Activated CD8-positive, alpha-beta T cell treated with anti-CD3 and anti-CD28 coated beads for 36 hours (primary cell): ENCODE results near the gene DLG2. TPM values are rescaled to one million over a fixed set of nuclear protein-coding genes. Genes with fewer than 3 reads are reported as not detected.
"Not testable (repeated sequence)": the region's sequence is repeated elsewhere in the genome, so short reads cannot be mapped to it uniquely, and the experiment has no call there.

Source experiments
- ATAC-seq: fragments of 200-7000 bp; cut with Tn5 transposase; one replicate; pipeline ENCODE4 v1.10.0; 2021; ENCODE audit warnings: mild to moderate bottlenecking, moderate library complexity
- CTCF ChIA-PET: fragments of 350-600 bp; sonication (Branson Sonifier 250); formaldehyde crosslinking; loops from one replicate; lab custom pipeline; 2021; ENCODE audit warnings: antibody characterized with exemption; lab: Charles Lee
- POLR2A ChIA-PET: fragments of 350-600 bp; sonication (Branson Sonifier 250); formaldehyde crosslinking; loops from one replicate; lab custom pipeline; 2021; ENCODE audit warnings: antibody characterized with exemption; lab: Charles Lee
- DNase-seq: peaks from one replicate; pipeline ENCODE4 v3.0.0-alpha.2; 2020
- H3K27ac Mint-ChIP-seq: one replicate; pipeline ENCODE4 v1.8.0; 2021; ENCODE audit warnings: mild to moderate bottlenecking, mixed read lengths
- H3K27me3 Mint-ChIP-seq: one replicate; pipeline ENCODE4 v1.8.0; 2021; ENCODE audit warnings: mixed read lengths
- H3K36me3 Mint-ChIP-seq: one replicate; pipeline ENCODE4 v1.8.0; 2021; ENCODE audit warnings: low read depth, mixed read lengths
- H3K4me1 Mint-ChIP-seq: one replicate; pipeline ENCODE4 v1.8.0; 2021; ENCODE audit warnings: low read depth, mixed read lengths
- H3K4me3 Mint-ChIP-seq: one replicate; pipeline ENCODE4 v1.8.0; 2021; ENCODE audit warnings: mild to moderate bottlenecking, moderate library complexity, mixed read lengths
- H3K9me3 Mint-ChIP-seq: one replicate; pipeline ENCODE4 v1.8.0; 2021; ENCODE audit warnings: mixed read lengths
- intact Hi-C: fragments of 100-400 bp; cut with micrococcal nuclease; formaldehyde crosslinking; loops from one replicate; pipeline ENCODE4 v1.10.0; 2022
- total RNA-seq, 2 experiments: library from RNA; stranded (reverse); gene quantifications; one replicate each; pipeline ENCODE4 v1.2.3, GENCODE V29; 2021
- TF ChIP-seq, protein P1 (sequence below): fragments of 200-600 bp; IDR thresholded peaks from one replicate; pipeline ENCODE4 v1.8.0; 2022; ENCODE audit warnings: antibody characterized with exemption, mild to moderate bottlenecking

Gene DLG2
- total RNA-seq, 2 experiments from 2014 or later: 2.2 to 2.6 TPM

DNA sequence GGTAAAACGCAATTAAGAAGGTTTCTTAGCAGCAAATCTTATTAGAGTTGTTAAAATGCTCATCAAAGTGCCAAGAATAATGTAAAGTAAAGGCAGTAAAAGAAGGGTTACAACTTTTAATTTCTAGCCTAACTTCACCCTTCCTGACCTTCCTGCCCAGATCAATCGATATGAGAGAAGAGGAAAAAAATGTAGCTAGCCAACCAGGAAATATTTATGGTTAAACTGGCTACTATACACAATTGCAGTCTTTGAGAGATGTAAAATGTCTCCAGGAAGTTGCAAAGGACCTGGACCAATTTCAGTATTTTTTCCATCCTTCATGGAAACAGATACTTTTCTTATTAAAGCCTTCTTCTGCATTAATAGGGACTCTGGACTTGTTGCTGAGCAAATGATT, 2199.2 kb downstream of the DLG2 start:
- POLR2A ChIA-PET: no interaction called here
- ATAC-seq (no peak), DNase-seq (no peak)
- H3K36me3 Mint-ChIP-seq: no peaks in the 10 kb centered on the region
- no peak overlapping the region for H3K4me3 Mint-ChIP-seq
- CTCF ChIA-PET: no interaction called here
- no peak overlapping the region for H3K27ac Mint-ChIP-seq
- TF ChIP-seq, protein P1, sequence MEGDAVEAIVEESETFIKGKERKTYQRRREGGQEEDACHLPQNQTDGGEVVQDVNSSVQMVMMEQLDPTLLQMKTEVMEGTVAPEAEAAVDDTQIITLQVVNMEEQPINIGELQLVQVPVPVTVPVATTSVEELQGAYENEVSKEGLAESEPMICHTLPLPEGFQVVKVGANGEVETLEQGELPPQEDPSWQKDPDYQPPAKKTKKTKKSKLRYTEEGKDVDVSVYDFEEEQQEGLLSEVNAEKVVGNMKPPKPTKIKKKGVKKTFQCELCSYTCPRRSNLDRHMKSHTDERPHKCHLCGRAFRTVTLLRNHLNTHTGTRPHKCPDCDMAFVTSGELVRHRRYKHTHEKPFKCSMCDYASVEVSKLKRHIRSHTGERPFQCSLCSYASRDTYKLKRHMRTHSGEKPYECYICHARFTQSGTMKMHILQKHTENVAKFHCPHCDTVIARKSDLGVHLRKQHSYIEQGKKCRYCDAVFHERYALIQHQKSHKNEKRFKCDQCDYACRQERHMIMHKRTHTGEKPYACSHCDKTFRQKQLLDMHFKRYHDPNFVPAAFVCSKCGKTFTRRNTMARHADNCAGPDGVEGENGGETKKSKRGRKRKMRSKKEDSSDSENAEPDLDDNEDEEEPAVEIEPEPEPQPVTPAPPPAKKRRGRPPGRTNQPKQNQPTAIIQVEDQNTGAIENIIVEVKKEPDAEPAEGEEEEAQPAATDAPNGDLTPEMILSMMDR: no peak
- H3K4me1 Mint-ChIP-seq: no peaks in the 10 kb centered on the region
- intact Hi-C loops: no loop called here
- no peaks in the 10 kb centered on the region for H3K27me3 Mint-ChIP-seq
- H3K9me3 Mint-ChIP-seq: peaks cover 3% of the 10 kb centered on the region

DNA sequence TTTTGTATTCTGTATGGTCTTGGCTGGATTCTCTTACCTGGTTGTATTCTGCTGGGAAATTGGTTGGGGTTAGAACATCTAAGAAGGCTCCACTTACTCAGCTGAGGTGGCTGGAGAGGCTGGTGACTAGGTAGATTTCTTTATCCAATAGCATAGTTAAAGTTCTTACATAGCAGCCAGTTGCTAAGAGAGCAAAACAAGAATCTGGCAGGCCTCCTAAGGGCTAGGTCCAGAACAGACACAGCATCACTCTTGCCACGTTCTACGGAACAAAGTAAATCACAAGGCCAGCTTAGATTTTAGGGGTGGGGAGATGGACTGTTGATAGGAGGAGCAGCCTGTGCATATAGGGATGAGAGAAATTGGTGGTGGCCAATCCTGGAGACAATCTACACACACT, 2199.6 kb downstream of the DLG2 start:
- H3K4me3 Mint-ChIP-seq: no peak overlapping the region
- H3K36me3 Mint-ChIP-seq: peaks cover 1% of the 10 kb centered on the region
- TF ChIP-seq, protein P1: no peak
- H3K4me1 Mint-ChIP-seq: no peaks in the 10 kb centered on the region
- no peak overlapping the region for H3K27ac Mint-ChIP-seq
- peaks cover 6% of the 10 kb centered on the region for H3K9me3 Mint-ChIP-seq
- ChIA-PET POLR2A (no interaction called here), CTCF (no interaction called here)
- H3K27me3 Mint-ChIP-seq: no peaks in the 10 kb centered on the region
- intact Hi-C loops: no loop called here
- ATAC-seq (no peak), DNase-seq (no peak)

DNA sequence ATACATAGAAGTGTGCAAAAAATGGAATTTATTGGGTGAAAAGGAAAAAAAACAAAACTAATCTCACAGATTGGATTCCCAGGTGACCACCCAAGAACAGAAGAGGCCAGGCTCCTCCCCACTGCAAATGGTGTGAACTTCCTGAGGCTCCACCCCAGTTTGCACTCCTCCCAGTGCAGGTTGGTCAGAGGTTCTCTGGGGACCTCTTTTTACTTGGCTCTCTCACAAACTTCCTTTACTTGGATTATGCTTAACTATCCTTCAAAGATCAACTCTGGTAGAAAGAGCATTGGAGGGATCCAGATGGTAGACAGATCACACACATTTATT, 2202.0 kb downstream of the DLG2 start:
- ATAC-seq (no peak), DNase-seq (no peak)
- intact Hi-C loops: no loop called here
- no peak overlapping the region for H3K4me3 Mint-ChIP-seq
- H3K4me1 Mint-ChIP-seq: no peaks in the 10 kb centered on the region
- ChIA-PET POLR2A (no interaction called here), CTCF (no interaction called here)
- H3K27ac Mint-ChIP-seq: no peak overlapping the region
- H3K27me3 Mint-ChIP-seq: no peaks in the 10 kb centered on the region
- peaks cover 1% of the 10 kb centered on the region for H3K36me3 Mint-ChIP-seq
- TF ChIP-seq, protein P1: no peak
- peaks cover 8% of the 10 kb centered on the region for H3K9me3 Mint-ChIP-seq

DNA sequence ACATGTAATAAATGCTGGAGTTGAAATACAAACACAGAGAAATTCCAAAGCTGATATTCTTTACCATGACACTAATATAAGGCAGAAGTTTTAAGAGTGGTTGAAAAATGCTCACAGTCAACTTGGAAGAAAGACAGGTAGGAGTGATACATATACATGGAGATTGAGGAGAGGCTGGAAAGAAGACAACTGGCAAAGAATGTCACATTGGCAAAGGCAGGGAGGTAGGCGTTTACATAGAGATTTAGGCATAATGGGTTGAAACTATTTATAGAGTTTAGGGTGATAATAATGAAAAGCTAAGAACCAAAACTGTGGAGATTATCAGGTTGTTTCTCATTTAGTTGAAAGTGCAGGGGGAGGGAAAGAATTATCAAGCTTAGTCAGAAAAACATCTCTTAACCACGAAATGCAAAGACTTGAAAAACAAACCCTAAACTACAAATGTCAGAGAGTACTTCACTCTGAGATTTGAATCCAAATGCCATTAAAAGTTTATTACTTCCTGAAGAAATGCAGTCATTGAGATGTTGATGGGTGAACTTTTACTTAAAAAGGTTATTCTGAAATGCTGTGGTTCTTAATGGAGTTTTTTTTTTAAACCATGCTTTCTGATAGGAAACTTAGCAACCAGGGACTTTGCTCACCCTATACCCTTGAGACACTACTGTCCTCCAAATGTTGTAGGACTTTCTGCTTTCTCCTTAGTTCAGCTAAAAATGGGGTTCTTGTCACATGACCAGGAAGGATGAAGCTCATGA, 2202.6 kb downstream of the DLG2 start:
- intact Hi-C loops: no loop called here
- H3K27ac Mint-ChIP-seq: no peak overlapping the region
- H3K4me1 Mint-ChIP-seq: no peaks in the 10 kb centered on the region
- H3K4me3 Mint-ChIP-seq: no peak overlapping the region
- DNase-seq (no peak), ATAC-seq (no peak)
- ChIA-PET CTCF (no interaction called here), POLR2A (no interaction called here)
- peaks cover 9% of the 10 kb centered on the region for H3K9me3 Mint-ChIP-seq
- peaks cover 1% of the 10 kb centered on the region for H3K36me3 Mint-ChIP-seq
- no peaks in the 10 kb centered on the region for H3K27me3 Mint-ChIP-seq
- TF ChIP-seq, protein P1: no peak

DNA sequence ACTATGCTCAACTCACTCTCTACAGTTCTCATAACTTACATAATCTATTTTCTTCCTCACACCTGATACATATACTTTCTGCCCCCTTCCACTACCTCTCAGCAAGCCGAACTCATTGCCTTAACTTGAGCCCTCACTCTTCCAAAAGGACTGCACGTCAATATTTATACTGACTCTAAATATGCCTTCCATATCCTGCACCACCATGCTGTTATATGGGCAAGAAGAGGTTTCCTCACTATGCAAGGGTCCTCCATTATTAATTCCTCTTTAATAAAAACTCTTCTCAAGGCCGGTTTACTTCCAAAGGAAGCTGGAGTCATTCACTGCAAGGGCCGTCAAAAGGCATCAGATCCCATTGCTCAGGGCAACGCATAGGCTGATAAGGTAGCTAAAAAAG, 2204.5 kb downstream of the DLG2 start:
- CTCF ChIA-PET, H3K4me1 Mint-ChIP-seq, H3K36me3 Mint-ChIP-seq, H3K27me3 Mint-ChIP-seq, DNase-seq, ATAC-seq, intact Hi-C loops, H3K4me3 Mint-ChIP-seq, H3K27ac Mint-ChIP-seq, POLR2A ChIA-PET: not testable (repeated sequence)
- H3K9me3 Mint-ChIP-seq: peaks cover 11% of the 10 kb centered on the region
